ENCODE data around the gene PCDHGA8.

DNA sequence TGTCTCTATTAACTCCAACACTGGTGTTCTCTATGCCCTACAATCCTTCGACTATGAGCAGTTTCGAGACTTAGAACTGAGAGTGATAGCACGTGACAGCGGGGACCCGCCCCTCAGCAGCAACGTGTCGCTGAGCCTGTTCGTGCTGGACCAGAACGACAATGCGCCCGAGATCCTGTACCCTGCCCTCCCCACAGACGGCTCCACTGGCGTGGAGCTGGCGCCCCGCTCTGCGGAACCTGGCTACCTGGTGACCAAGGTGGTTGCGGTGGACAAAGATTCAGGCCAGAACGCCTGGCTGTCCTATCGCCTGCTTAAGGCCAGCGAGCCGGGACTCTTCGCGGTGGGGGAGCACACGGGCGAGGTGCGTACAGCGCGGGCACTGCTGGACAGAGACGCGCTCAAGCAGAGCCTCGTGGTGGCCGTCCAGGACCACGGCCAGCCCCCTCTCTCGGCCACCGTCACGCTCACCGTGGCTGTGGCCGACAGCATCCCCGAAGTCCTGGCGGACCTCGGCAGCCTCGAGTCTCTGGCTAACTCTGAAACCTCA is 30.4 kb downstream of the PCDHGA8 start:
- TF ChIP-seq, protein P1, sequence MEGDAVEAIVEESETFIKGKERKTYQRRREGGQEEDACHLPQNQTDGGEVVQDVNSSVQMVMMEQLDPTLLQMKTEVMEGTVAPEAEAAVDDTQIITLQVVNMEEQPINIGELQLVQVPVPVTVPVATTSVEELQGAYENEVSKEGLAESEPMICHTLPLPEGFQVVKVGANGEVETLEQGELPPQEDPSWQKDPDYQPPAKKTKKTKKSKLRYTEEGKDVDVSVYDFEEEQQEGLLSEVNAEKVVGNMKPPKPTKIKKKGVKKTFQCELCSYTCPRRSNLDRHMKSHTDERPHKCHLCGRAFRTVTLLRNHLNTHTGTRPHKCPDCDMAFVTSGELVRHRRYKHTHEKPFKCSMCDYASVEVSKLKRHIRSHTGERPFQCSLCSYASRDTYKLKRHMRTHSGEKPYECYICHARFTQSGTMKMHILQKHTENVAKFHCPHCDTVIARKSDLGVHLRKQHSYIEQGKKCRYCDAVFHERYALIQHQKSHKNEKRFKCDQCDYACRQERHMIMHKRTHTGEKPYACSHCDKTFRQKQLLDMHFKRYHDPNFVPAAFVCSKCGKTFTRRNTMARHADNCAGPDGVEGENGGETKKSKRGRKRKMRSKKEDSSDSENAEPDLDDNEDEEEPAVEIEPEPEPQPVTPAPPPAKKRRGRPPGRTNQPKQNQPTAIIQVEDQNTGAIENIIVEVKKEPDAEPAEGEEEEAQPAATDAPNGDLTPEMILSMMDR (IDR thresholded peaks at IDR 0.05) = no peak
- TF ChIP-seq POLR2A (IDR thresholded peaks at IDR 0.05) = no peak

Data from uterus (tissue), 2 donors.